Measurements from ENCODE around the gene FAM171A1.
"Not testable (repeated sequence)": the region's sequence is repeated elsewhere in the genome, so short reads cannot be mapped to it uniquely, and the experiment has no call there.

Gene FAM171A1

DNA sequence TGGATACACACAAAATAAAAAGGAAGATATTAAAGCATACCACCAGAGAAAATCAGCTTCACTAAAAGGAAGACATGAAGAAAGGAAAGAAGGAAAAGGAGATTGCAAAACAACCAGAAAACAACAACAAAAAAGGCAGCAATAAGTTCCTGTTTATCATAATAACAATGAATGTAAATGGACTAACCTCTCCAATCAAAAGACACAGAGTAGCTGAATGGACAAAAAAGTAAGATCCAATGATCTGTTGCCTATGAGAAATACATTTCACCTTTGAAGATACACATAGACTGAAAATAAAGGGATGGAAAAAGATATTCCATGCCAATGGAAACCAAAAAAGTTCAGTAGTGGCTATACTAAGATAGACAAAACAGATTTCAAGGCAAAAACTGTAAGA, 30.3 kb upstream of the FAM171A1 start:
- Histone ChIP-seq H3K4me3 (ENCODE audit: low read length) (no peak overlapping the region), H3K36me3 (replicated peaks; ENCODE audit: low read depth, low read length) (no peaks in the 10 kb centered on the region), H3K9ac (ENCODE audit: low read length) (no peak overlapping the region), H3K4me1 (ENCODE audit: low read length) (no peaks in the 10 kb centered on the region), H3K4me2 (ENCODE audit: low read length) (no peak overlapping the region), H4K20me1 (ENCODE audit: insufficient read depth, low read length) (no peaks in the 10 kb centered on the region), H3K27ac (ENCODE audit: low read length) (no peak overlapping the region), H2AFZ (ENCODE audit: low read depth, low read length) (no peak overlapping the region), H3K27me3 (ENCODE audit: low read depth, low read length) (no peaks in the 10 kb centered on the region), H3K9me3 (ENCODE audit: insufficient read depth, low read length) (no peaks in the 10 kb centered on the region), H3K79me2 (ENCODE audit: low read length) (no peaks in the 10 kb centered on the region)
- TF ChIP-seq CTCF (IDR thresholded peaks at IDR 0.05; ENCODE audit: low read depth, low read length), result no peak

DNA sequence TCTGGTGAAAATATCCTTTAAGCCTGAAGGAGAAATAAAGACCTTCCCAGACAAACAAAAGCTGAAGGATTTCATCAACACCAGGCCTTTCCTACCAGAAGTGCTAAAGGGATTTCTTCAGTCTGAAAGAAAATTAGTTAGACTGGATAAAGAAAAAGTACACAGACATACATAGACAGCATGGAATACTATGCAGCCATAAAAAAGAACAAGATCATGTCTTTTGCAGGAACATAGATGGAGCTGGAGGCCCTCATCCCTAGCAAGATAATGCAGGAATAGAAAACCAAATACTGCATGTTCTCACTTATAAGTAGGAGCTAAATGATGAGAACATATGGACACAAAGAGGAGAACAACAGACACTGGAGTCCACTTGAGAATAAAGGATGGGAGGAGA, 29.4 kb upstream of the FAM171A1 start:
- H3K4me2 ChIP-seq (ENCODE audit: low read length); H3K36me3 ChIP-seq (replicated peaks; ENCODE audit: low read depth, low read length); H3K27ac ChIP-seq (ENCODE audit: low read length); H3K79me2 ChIP-seq (ENCODE audit: low read length); H4K20me1 ChIP-seq (ENCODE audit: insufficient read depth, low read length); H3K4me1 ChIP-seq (ENCODE audit: low read length); H2AFZ ChIP-seq (ENCODE audit: low read depth, low read length); H3K27me3 ChIP-seq (ENCODE audit: low read depth, low read length); H3K9me3 ChIP-seq (ENCODE audit: insufficient read depth, low read length); H3K4me3 ChIP-seq (ENCODE audit: low read length); H3K9ac ChIP-seq (ENCODE audit: low read length): not testable (repeated sequence)

DNA sequence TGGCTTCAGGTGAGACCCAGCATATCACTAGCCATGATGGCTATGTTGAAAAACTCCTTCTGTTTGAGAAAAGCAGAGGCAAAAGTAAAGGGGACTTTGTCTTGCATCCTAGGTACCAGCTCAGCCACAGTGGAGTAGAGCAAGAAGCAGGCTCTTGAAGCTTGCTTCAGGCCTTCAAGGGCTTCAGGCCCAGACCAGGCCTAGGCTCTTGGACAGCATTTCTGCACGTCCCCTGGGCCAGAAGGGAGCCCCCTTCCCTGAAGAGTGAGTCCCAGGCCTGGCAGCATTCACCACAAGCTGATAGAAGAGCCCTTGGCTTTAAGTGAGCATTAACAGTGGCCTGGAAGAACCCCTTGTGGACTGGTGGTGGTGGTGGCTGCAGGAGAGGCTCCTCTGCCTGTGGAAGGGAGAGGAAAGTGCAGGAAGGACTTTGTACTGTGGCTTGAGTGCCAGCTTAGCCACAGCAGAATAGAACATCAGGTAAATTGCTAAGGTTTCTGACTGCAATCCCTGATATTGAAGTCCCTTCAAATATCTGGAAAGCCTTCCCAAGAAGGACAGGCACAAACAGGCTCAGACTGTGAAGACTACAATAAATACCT, 28.1 kb upstream of the FAM171A1 start:
- Histone ChIP-seq H3K36me3 (replicated peaks; ENCODE audit: low read depth, low read length) (no peaks in the 10 kb centered on the region), H4K20me1 (ENCODE audit: insufficient read depth, low read length) (no peaks in the 10 kb centered on the region), H3K4me2 (ENCODE audit: low read length) (no peak overlapping the region), H3K4me3 (ENCODE audit: low read length) (no peak overlapping the region), H3K4me1 (ENCODE audit: low read length) (no peaks in the 10 kb centered on the region), H2AFZ (ENCODE audit: low read depth, low read length) (no peak overlapping the region), H3K9ac (ENCODE audit: low read length) (no peak overlapping the region), H3K79me2 (ENCODE audit: low read length) (no peaks in the 10 kb centered on the region), H3K27ac (ENCODE audit: low read length) (no peak overlapping the region), H3K27me3 (ENCODE audit: low read depth, low read length) (no peaks in the 10 kb centered on the region), H3K9me3 (ENCODE audit: insufficient read depth, low read length) (no peaks in the 10 kb centered on the region)
- TF ChIP-seq EZH2phosphoT487 (IDR thresholded peaks at IDR 0.05; ENCODE audit: low read depth), result no peak

GRCh38 chr10:15395935-15396334, 24.8 kb upstream of the FAM171A1 start:
- H3K27ac ChIP-seq (ENCODE audit: low read length), result no peak overlapping the region
- no peaks in the 10 kb centered on the region for H4K20me1 ChIP-seq (ENCODE audit: insufficient read depth, low read length)
- no peak overlapping the region for H3K9ac ChIP-seq (ENCODE audit: low read length)
- H3K79me2 ChIP-seq (ENCODE audit: low read length), result no peaks in the 10 kb centered on the region
- no peak overlapping the region for H3K4me2 ChIP-seq (ENCODE audit: low read length)
- TF ChIP-seq CTCF (IDR thresholded peaks at IDR 0.05; ENCODE audit: low read depth, low read length) (no peak), EZH2phosphoT487 (IDR thresholded peaks at IDR 0.05; ENCODE audit: low read depth) (no peak)
- no peaks in the 10 kb centered on the region for H3K9me3 ChIP-seq (ENCODE audit: insufficient read depth, low read length)
- H3K4me3 ChIP-seq (ENCODE audit: low read length), result no peak overlapping the region
- H3K36me3 ChIP-seq (replicated peaks; ENCODE audit: low read depth, low read length), result no peaks in the 10 kb centered on the region
- no peak overlapping the region for H2AFZ ChIP-seq (ENCODE audit: low read depth, low read length)
- no peaks in the 10 kb centered on the region for H3K27me3 ChIP-seq (ENCODE audit: low read depth, low read length)
- no peaks in the 10 kb centered on the region for H3K4me1 ChIP-seq (ENCODE audit: low read length)

DNA sequence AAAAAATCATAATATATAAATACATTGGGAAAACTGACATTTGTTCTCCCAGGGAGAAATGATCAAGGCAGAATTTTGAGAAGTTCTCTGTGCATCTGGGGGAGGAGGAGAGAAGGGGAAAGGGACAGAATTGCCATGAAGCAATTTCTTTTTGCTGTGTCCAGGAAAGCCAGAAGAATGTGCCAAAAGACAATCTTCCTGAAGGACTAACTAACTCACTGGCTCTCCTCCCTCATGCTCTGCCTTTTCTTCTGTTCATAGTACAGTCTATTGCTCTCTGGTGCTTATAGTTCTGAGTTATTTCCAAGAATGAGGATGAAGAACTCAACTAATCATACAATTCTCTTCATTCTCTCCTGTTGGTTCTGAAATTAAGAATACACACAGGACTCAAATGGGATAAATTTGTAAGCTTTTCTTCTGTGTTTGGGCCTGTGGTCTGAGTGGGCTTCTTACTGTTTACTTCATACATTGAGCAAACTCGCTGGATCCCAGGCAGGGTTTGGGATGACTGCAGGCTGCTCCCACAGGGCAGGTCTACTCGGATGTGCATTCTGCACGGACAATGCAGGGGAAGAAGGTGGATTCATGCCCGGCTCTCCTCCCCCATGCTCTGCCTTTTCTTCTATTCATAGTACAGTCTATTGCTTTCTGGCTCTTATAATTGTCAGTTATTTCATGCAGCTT, 22.2 kb upstream of the FAM171A1 start:
- Histone ChIP-seq H3K9ac (ENCODE audit: low read length) (no peak overlapping the region), H3K9me3 (ENCODE audit: insufficient read depth, low read length) (no peaks in the 10 kb centered on the region), H3K4me1 (ENCODE audit: low read length) (no peaks in the 10 kb centered on the region), H3K79me2 (ENCODE audit: low read length) (no peaks in the 10 kb centered on the region), H3K4me2 (ENCODE audit: low read length) (no peak overlapping the region), H3K27ac (ENCODE audit: low read length) (no peak overlapping the region), H2AFZ (ENCODE audit: low read depth, low read length) (no peak overlapping the region), H3K27me3 (ENCODE audit: low read depth, low read length) (no peaks in the 10 kb centered on the region), H4K20me1 (ENCODE audit: insufficient read depth, low read length) (no peaks in the 10 kb centered on the region), H3K36me3 (replicated peaks; ENCODE audit: low read depth, low read length) (no peaks in the 10 kb centered on the region), H3K4me3 (ENCODE audit: low read length) (no peak overlapping the region)
- TF ChIP-seq CTCF (IDR thresholded peaks at IDR 0.05; ENCODE audit: low read depth, low read length) (no peak), EZH2phosphoT487 (IDR thresholded peaks at IDR 0.05; ENCODE audit: low read depth) (no peak)

Measured in OCI-LY3 (cell line).